GM21515 (cell line): ENCODE results near the gene RNASE7.

ENCODE experiments used
- ATAC-seq: cut with Tn5 transposase; IDR thresholded peaks from one replicate; pipeline ENCODE4 v1.9.1; 2021; ENCODE audit not compliant: unreplicated experiment

RNASE7 gene

GRCh38 chr14:21066882-21067502 lies 24.8 kb downstream of the RNASE7 start:
- no peak for ATAC-seq

- no peak for ATAC-seq
These were observed 26.6 kb downstream of the RNASE7 start for GRCh38 chr14:21068521-21069387.

GRCh38 chr14:21069388-21070082 lies 27.4 kb downstream of the RNASE7 start:
- ATAC-seq: no peak

GRCh38 chr14:21070083-21070609 lies 28.0 kb downstream of the RNASE7 start, which contains the start of gene ARHGEF40:
Gene ARHGEF40, plus strand, starts transcription at chr14:21070304. Its CDS starts 93 bp downstream, at chr14:21070397.
- ATAC-seq: no peak

GRCh38 chr14:21070610-21071224 lies 28.6 kb downstream of the RNASE7 start:
- no peak for ATAC-seq

GRCh38 chr14:21071225-21072030 lies 29.3 kb downstream of the RNASE7 start:
- peak; percentile 66 for ATAC-seq

- ATAC-seq: no peak
These were observed 29.9 kb downstream of the RNASE7 start for GRCh38 chr14:21072031-21072473.

DNA sequence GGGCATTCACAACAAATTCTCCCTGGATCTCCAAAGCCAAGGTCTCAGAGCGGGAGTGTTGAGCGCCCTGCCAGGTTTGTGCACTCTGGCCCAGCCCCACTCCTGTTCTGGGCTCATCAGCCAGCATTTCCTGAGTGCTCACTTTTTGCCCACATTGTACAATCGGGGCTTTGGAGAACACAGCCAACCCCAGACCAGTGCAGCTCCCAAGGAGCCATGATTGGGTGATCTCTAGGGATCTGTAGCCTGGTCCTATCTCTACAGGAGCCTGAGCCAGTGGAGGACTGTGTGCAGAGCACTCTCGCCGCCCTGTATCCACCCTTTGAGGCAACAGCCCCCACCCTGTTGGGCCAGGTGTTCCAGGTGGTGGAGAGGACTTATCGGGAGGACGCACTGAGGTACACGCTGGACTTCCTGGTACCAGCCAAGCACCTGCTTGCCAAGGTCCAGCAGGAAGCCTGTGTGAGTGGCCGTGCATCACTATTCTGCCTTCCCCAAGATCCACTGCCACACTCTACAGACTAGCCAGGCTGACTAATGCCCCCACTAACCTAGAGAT lies 30.7 kb downstream of the RNASE7 start:
- ATAC-seq: no peak

- no peak for ATAC-seq
These were observed 31.8 kb downstream of the RNASE7 start for GRCh38 chr14:21073921-21074320.

GRCh38 chr14:21074398-21075272 lies 32.5 kb downstream of the RNASE7 start:
- ATAC-seq: no peak

DNA sequence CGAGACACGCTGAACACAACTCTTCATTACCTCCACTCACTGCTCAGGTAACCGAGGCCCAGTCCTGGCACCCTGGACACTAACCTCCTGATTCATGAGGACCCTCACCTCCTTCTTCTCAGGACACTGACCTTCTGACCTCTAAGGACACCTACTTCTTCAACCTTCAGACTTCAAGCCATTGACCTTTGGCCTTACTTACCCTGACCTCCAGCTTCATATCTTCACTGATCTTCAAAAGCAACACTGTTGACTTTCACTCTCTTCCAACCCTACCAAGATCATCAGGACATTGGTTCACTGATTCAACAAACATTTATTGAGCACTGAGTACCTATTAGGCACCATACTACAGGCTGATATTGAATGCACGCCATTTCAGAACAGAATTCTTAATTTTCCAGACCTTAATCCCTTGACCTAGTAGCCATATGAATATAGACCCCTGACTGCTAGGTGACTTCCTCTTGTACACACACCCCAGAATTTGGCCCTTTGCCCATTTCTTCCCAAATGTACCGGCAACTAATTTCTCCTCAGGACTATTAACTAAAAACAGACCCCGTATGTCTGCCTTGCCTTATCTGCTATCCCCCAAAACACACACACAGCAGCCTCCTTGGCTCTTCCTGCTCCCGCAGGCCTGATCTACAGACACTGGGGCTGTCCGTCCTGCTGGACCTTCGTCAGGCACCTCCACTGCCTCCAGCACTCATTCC lies 33.7 kb downstream of the RNASE7 start:
- no peak for ATAC-seq

- no peak for ATAC-seq
These were observed 35.5 kb downstream of the RNASE7 start for GRCh38 chr14:21077672-21078071.

DNA sequence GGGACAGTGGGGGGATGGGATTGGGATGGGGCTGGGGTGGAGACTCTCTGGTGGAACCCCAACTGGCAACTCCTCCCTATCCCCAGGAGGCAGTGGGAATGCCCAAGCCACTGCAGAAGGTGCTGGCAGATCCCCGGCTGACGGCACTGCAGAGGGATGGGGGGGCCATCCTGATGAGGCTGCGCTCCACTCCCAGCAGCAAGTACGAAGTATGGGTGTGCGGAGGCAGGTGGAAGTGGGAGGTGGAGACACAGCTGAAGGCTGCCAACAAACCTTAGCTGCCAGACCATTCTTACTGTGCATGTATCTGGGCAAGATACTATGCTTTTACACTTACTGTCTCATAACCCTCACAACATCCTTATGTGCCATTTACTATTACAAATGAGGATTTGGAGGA lies 36.1 kb downstream of the RNASE7 start:
- ATAC-seq: no peak

DNA sequence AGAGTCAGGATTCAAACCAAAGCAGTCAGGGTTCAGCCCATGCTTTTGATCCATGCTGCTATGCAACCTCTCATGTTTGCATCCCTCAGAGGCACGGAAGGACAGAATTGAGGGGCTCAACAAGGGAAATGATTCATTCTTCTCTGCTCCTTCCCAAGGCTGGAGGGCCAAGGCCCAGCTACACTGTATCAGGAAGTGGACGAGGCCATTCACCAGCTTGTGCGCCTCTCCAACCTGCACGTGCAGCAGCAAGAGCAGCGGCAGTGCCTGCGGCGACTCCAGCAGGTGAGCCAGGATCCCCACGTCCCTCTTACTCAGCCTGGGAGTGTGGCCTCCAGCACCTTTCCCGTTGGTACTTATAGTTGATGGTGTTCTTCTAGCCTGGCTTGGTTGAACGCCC lies 36.6 kb downstream of the RNASE7 start:
- no peak for ATAC-seq

DNA sequence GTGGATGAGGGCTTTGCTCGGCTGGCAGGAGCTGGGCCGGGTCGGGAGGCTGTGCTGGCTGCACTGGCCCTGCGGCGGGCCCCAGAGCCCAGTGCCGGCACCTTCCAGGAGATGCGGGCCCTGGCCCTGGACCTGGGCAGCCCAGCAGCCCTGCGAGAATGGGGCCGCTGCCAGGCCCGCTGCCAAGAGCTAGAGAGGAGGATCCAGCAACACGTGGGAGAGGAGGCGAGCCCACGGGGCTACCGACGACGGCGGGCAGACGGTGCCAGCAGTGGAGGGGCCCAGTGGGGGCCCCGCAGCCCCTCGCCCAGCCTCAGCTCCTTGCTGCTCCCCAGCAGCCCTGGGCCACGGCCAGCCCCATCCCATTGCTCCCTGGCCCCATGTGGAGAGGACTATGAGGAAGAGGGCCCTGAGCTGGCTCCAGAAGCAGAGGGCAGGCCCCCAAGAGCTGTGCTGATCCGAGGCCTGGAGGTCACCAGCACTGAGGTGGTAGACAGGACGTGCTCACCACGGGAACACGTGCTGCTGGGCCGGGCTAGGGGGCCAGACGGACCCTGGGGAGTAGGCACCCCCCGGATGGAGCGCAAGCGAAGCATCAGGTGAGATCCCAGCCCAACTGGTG lies 39.5 kb downstream of the RNASE7 start:
- no peak for ATAC-seq

DNA sequence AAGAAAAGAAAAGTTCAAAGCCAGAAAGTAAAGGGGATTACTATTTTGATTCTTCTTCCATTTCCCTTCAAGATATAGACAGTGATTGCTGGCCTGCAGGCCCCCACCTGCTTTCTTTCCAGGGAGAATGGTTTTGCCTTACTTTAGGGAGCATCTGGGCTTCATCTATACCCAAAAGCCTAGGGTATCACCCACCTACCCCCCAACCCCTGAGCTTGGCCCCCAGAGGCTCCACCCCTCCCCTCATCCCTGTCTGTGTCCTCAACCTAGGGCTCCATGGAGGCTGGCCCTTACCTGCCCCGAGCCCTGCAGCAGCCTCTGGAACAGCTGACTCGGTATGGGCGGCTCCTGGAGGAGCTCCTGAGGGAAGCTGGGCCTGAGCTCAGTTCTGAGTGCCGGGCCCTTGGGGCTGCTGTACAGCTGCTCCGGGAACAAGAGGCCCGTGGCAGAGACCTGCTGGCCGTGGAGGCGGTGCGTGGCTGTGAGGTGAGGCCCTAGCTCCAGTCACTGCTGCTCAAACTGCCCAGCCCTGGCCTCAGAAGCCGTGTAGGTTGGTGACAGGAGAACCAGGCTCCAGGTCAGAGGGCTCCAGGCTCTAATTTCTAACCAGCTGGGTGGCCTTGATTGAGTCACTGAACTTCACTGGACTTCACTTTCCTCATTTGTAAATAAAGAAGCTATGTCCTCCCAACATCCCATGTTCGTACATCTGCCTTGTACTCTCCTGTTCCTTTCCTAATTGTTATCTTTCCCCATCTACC lies 41.6 kb downstream of the RNASE7 start:
- no peak for ATAC-seq

- ATAC-seq: no peak
These were observed 42.2 kb downstream of the RNASE7 start for GRCh38 chr14:21084396-21084795.
